Prostate gland (tissue), 2 donors: Measurements from ENCODE around the gene CHAC2.

Experiments used
- POLR2A ChIP-seq: fragments of 450-650 bp; IDR thresholded peaks from one replicate; pipeline ENCODE4 v1.6.1; 2016; ENCODE audit warnings: antibody characterized with exemption, mild to moderate bottlenecking
- TF ChIP-seq, protein P1 (sequence below), 4 experiments: fragments of 200-600 bp in 2 of 4; fragments of 450-650 bp in 2 of 4; sonication (generic) in 2 of 4; IDR thresholded peaks; 1 replicate in 3 of 4; 2 replicates in 1 of 4; pipeline ENCODE4 v1.5.1; 2016 to 2019; ENCODE audit warnings: antibody characterized with exemption in 4 of 4, mild to moderate bottlenecking in 2 of 4, moderate library complexity in 2 of 4

DNA sequence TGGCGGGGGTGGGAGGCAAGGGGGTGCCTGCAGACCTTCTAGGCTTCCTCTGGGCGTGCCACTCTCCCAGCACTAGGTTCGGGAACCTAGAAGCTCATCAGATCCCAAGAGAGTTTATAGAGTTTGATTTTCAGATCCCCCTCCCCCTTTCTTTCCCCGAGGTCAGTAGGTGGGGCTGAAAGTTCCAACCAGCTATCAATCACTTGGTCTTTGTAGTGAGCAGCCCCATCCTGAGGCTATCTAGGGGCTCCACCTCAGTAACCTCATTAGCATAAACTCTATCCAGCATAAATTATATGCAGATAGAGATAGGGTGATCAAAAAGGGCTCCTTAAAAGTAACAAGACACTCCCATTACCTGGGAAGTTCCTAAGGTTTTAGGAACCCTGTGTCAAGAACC lies 52.0 kb downstream of the CHAC2 start:
- TF ChIP-seq, protein P1, sequence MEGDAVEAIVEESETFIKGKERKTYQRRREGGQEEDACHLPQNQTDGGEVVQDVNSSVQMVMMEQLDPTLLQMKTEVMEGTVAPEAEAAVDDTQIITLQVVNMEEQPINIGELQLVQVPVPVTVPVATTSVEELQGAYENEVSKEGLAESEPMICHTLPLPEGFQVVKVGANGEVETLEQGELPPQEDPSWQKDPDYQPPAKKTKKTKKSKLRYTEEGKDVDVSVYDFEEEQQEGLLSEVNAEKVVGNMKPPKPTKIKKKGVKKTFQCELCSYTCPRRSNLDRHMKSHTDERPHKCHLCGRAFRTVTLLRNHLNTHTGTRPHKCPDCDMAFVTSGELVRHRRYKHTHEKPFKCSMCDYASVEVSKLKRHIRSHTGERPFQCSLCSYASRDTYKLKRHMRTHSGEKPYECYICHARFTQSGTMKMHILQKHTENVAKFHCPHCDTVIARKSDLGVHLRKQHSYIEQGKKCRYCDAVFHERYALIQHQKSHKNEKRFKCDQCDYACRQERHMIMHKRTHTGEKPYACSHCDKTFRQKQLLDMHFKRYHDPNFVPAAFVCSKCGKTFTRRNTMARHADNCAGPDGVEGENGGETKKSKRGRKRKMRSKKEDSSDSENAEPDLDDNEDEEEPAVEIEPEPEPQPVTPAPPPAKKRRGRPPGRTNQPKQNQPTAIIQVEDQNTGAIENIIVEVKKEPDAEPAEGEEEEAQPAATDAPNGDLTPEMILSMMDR (IDR thresholded peaks at IDR 0.05) = no peak
- TF ChIP-seq POLR2A = no peak
